Hepatic stellate cell (primary cell): ENCODE results near the gene NEURL1.
"Not testable (repeated sequence)": the region's sequence is repeated elsewhere in the genome, so short reads cannot be mapped to it uniquely, and the experiment has no call there.

Experiments used
- DNase-seq: peaks from one replicate; pipeline ENCODE4 v3.0.0; 2011; ENCODE audit warnings: low spot score

Gene NEURL1

DNA sequence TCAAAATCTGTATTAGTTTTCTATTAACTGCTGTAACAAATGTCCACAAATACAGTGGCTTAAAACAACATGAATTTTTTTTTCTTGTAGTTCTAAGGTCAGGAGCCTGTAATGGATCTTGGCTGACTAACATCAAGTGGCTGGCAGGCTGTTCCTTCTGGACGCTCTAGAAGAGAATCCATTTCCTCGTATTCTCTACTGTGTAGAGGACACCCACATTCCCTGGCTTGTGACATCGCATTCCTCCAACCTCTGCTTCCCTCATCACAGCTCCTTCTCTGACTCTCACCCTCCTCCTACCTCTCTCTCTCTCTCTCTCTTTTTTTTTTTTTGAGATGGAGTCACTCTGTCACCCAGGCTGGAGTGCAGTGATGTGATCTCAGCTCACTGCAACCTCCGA lies 30.0 kb upstream of the NEURL1 start:
- DNase-seq = peak; percentile 64

DNA sequence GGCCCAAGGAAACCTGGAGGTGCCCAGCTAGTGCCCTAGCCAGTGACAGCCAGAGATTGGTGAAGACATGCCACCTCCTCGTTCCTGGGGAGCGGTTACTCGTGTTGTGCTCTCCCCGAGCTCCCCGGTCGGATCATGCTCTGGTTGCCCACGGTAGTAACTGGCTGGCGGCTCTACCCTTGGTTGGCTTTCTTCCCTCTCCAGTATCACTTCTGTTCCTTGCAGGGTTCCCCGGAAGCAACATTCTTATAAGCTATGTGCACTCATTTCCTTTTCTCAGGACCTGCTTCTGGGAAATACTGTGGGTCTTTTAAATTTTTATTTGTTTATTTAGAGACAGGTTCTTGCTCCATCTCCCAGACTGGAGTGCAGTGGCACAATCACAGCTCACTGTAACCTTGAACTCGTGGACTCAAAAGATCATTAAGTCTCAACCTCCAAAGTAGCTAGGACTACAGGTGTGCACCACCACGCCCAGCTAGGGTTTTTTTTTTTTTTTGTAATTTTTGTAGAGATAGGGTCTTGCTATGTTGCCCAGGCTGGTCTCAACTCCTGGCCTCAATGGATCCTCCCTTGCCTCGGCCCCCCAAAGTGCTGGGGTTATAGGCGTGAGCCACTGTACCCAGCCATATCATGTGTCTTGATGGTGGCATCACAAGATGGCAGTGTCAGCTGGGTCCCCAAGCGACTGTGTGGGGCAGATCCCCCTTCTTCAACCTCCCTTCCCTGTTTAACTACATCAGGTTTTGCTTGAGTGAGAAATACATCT lies 27.9 kb upstream of the NEURL1 start:
- no peak for DNase-seq

DNA sequence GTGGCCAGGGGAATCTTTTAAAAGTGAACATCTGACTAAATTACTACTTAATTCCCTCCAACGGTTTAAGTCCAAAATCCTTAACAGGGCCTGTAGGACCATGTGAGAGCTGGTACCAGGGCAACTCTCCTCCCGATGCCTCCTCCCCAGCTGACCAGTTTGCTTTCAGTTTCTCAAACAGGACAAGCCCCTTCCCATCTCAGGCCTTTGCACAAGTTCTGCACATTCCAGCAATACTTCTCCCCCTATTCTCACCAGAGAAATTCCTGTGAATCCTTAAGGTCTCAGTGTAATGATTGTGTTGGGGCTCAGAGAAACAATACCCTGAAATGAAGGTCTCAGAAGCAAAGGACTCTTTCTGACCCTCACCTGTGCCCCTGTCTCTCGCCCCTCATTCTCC lies 26.8 kb upstream of the NEURL1 start:
- no peak for DNase-seq

DNA sequence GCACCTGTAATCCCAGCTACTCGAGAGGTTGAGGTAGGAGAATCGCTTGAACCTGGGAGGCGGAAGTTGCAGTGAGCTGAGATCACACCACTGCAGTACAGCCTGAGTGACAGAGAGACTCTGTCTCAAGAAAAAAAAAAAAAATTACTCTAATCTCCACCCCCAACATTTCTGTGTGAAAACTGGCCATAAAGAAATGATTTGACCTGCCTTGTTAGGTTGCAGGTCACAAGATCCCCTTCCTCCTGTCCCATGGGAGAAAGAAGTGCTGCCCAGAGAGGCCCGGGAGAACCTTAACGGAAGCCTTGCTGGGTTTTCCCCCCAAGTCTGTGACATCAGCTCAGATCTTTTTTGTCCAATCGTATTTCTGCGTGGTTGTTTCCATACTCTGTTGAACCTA lies 26.1 kb upstream of the NEURL1 start:
- no peak for DNase-seq

DNA sequence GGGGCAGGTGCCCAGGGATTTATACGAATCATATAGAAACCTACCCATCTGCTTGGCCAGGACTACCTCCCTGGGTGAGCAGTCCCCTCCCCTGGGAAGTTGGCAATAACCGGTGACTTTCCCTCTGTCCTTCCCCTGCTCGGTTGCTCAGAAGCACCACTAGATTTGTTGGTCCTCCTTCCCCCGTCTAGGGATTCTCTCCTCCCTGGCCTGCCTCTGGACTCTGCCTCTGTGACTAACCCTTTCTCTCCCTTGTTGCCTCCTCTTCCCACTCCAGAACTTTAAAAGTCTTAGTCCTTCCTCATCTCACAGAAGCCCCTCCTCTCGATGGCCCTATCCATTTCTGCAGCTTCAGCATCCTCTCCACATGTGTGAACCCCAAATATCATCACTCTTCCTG lies 24.3 kb upstream of the NEURL1 start:
- no peak for DNase-seq

DNA sequence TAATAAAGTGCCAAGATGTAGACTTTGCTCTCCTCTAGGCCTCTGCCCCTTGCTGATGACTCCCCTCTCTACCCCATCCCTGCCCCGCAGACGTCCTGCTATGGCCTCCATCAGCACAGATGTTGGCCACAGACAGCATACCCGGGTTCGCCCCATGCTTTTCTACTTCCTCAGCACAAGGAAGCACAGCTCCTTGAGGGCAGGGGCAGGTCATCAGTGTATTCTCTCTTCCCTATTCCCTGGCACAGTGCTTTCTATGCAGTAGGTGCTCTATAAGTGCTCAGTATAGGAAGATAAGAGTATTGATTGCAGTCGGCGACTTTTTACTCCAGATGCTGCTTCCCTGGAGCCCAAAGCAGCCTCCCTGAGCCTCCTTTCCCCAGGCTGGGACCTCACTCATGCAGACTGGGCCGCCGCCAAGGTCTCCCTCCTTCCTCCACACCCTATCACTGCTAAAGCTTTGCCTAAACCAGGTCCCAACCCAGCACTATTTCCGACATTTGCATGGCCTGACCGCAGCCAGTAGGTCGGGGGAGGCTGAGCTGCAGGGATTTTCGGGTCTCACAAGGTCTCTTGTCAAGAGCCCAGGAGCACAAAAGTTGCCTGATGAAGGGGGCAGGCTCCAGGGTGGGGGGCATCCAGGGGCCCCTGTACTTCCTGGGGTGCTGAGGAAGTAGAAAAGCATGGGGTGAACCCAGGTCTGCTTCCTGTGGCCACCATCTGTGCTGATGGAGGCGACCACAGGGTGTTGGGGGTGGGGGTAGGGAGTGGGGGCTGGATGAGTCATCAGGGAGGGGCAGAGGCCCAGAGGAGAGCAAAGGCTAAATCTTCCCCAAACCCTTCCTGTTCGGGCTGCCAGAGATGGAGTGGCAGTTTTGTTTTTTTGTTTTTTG lies 22.5 kb upstream of the NEURL1 start:
- DNase-seq = peak; percentile 50

DNA sequence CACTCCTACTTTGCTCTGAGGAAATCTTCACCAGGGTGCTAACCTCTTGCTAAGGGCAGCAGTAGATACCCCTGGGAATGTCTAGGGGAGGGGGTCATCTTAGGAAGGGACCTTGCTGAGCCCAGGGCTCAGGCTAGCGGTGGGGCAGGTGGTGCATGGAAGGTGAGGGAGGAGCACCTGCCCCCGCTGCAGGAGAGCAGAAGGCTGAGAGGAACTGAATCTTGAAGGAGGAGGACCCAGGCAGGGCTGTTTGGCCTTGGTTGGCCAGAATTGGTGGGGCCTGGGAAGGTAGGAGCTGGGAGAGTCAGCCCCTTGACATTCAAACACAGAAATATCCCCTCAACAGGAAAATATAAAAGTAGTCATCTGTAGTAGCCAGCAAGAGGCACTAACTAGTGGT lies 21.5 kb upstream of the NEURL1 start:
- no peak for DNase-seq

DNA sequence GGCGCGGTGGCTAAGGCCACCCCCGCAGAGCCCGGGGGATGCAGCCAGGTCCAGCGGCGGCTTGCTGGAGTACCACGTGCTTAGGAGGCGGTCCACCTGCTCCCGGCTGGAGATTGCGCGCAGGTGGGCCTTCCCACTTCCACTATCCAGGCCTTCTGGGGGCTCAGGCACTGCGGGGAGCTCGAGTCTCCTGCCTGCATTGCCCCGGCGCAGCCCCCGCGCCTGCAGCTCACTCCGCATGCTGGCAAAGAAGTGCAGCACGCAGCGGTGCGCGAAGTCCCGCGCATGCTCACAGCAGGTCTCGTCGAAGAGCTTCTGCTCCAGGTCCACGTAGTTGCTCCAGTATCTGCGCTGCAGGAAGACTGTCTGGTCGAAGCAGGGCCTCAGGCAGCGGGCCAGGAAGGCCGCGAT lies 20.2 kb upstream of the NEURL1 start:
- no peak for DNase-seq

DNA sequence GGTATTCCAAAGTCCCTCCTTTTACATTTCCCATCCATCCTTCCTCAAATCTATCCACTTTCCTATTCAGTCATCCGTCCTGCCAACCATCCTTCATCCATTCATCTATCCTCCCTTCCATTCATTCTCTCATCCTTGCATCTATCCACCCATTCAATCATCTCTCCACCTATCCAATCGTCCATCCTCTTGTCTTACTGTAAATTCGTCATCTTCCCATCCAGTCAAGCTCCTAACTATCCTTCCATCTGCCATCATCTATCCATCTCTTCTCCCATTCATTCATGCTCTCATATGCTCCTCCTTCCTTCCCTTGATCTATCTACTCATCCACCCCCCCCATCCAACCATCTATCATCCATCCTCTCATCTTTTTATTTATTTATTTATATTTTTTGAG lies 19.4 kb upstream of the NEURL1 start:
- no peak for DNase-seq

DNA sequence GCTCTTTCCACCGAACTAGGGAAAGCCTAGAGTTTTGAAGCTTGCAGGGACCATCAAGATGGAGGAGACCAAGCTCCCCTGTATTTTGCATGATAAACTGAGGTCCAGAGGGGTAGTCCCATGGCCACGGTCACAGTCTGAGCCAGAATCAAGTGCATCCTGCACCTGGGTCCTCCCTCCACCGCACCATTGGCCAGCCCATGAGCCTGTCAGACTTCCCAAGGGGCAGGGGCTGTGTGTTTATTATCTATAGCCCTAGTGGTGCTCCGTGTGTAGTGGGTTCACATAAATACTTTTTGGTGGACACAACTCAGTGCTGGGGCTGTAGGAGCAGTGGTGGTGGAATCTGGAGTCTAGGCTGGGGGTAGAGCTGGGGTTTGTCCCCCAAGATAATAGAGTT lies 18.1 kb upstream of the NEURL1 start:
- DNase-seq = no peak

DNA sequence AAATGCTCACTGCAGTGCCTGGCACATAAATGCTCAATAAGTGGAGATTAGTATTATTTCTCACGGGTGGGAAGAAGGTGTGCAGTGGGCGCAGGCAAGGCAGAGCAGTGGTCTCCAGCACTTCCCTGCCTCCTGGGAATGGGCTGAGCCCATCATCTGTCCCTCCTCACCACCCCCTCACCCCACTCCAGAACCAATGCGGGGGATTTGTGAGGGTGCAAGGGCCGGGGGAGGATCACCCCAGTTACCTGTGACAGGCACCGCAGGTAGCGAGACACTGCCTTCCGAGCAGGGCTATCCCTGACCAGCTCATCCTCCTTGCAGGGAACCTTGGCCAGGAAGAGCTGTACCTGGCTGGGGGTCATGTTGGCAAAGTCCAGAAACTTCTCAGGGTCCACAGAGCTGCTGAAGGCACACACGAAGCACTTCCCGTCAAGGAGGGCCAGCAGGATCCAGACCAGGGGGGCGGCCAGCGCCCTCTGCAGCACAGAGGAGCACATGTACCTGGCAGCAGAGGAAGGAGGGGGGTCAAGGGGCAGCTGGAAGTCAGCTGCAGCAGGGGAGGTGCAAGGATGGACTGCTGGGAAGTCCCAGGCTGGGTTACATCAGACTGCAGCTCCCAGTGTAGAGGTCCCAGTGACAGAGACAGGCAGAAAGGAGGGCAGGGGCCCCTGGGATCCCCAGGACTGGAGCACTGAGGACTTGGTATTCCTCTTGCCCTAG lies 17.3 kb upstream of the NEURL1 start:
- no peak for DNase-seq

DNA sequence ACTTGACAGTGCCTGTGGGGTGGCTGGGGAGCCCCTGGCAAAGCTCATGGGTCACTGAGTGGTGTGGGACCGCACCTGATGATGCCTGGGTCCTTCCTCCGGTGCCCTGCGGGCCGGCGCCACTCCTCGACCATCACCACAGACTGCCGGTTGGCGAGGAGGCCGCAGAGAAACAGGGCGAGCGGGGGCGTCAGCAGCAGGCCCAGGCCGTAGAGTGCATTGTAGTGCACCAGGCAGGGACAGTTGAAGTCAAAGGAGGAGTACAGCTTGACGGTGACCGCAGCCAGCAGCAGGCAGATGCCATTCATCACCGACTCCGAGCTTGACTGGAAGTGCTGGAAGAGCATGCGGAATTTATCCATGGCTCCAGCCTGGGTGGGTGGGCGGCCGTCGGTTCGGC lies 14.8 kb upstream of the NEURL1 start:
- no peak for DNase-seq

DNA sequence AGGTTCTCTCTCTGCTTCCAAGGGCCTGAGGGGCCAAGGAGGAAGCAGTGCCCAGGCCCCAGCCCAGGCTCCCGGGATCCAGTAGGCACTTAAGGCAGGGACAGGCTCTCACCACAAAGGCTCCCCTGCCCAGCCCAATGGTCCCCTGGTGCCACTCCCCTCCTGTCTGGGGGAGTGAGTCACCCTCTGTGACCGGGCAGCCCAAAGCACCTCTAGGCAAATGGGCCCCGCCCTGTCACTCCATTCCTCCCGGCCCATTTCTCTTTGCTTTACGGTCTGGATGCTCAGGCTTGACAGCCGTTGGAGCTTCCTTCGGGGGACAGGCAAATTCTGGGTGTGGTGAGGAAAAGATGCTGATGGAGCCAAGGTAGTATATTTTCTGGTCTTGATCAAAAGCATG lies 14.4 kb upstream of the NEURL1 start, which contains the start of gene CALHM3:
Gene CALHM3 (minus strand): TSS at position 106 of the 400 bp plus-strand sequence. CDS start 208 bp downstream, outside the sequence.
- DNase-seq = no peak

DNA sequence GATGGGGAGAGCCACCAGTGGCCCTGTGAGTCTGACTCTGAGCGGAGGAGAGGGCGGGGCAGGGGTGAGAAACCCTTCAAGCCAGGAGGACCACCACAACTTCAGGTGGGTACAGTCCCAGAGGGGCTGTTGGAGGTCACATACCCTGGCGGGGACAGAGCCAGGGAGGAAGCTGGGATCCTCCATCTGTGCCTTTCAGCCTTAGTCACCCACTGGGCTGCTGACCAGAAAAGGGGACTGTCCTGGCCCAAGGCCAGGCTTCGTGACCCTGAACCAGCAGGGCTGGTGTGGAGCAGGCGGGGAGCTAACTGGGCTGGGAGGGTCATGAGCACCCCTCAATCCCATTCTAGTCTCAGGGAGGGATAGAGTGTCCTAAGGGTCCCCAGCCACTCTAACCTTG lies 13.0 kb upstream of the NEURL1 start:
- DNase-seq = peak; percentile 64

DNA sequence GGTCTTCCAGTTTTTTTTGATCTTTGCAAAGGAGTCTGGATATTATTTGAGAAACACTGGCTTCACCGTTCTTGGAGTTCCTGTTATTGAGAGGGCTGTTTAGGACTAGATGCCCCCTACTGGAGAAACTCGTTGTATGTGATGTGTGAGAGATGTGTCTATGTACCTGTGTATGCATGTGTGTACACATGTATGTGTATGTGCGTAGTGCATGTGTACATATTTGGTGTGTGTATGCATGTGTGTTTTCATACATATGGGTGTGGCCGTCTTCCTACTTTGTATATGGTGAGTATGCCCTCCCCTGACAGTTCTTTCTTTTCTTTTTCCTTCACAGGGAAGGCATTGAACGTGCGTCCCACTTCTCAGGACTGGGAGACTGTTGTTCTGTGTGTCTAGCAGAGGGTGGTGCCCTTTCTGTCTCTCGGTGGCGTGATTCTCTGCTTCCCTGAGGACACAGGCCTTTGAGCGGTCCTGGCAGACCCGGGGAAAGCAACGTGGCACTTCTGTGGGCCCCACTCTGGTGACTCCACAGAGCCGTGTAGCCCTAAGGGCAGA lies 11.5 kb upstream of the NEURL1 start:
- peak; percentile 86 for DNase-seq

DNA sequence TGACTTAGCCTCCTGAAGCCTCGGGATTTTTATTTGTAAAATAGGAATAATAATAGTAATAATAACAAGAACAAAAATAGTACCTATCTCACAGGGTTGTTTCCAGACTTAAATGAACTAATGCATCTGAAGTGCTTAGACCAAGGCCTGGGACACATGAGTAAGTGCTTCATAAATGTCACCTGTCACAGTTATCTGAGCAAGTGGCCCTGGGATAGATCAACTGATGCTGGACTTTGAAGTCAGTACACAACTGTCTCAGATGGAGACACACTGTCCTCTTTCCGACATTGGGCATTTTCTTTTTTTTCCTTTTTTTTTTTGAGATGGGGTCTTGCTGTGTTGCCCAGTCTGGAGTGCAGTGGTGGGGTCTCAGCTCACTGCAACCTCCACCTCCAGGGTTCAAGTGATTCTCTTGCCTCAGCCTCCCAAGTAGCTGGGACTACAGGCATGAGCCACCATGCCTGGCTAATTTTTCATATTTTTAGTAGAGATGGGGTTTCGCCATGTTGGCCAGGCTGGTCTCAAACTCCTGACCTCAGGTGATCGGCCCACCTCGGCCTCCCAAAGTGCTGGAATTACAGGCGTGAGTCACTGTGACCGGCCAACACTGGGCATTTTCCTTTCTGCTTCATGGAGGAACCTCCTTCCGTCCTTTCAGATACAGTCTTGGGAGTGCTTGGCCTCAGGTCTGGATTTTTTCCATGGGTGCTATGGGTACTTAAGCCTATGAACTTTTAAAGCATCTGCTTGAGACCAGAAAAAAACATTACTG lies 6.7 kb upstream of the NEURL1 start:
- DNase-seq = not testable (repeated sequence)

DNA sequence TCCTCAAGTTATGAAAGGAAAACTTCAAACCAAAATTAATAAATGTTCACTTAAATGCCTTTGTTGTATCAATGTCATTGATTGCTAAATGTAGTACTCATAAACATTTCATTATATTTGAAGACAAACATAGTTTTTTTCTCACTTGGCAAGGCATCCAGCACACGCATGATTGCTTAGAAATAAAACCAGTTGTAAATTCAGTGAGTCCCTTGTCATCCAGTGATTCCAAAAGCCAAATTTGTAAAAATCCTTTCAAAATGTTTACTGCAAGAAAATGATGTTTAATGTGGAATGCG lies 6.1 kb upstream of the NEURL1 start:
- DNase-seq = no peak

DNA sequence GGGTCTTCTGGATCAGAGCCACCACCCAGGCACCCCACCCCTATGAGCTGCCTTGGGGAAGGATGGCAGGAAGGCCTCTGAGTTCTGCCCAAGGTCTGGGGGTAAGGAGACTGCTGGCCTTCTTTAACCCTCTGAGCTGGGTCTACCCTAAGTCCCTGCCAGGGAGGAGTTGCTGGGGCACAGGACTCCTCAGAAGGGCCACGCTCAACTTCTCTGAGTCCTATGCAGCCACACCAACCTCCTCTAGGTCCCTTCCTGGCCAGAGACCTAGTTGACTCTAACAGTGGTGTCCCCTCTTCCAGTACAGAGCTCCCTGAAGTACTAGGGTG lies 2.6 kb upstream of the NEURL1 start:
- no peak for DNase-seq

DNA sequence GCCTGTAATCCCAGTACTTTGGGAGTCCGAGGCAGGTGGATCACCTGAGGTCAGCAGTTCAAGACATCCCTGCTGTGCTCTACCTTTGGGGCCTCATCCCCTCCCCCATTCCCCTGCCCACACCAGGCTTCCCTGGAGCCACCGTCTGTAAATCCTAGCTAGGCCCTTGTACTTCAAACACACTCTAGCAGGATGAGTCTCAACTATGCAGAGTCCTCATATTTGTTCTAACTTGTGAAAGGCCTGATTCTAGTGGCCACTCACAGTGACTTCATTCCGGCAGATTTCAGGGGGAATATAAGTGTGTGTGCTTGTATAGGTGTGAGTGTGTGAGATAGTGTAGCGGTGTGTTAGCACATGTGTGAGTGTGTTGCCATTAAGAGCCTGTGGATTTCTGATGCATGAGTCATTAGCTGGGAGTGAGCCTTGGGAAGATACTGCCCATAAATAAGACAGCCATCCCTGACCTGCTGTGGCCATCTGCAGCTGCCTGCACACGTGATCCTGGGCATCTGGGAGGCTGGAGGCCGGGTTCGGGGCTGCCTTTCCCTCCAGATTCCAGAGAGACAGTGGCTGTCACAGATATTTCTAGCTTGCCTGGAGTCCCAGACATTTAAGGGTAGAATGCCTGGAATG lies 1.7 kb upstream of the NEURL1 start:
- peak; percentile 94 for DNase-seq

DNA sequence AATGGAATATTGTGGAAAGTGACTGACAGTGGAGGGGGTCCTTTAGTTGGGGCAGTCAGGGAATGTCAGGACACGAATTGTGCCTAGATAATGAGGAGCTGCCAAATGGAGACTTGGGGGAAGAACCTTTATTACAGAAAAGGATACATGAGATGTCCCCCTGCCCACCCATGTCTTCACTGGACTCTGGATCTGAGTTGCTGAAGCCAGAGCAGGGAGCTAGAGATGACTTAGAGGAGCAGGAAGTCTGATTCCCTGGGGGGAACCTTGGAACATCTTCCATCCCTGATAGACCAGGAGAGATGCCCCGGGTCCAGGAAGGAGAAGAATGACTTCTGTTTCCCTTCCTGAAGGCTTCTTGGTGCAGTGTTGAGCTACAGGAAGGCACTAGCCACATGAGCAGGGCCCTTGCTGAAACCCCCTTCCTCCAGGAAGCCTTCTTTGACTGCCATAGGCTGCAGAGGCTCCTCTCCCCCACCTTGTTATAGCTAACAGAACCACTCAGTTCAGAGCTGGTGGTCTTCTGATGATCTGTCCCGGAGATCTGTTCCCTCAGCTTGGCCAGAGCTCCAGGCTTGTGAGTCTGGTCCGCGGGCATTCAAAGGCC lies 747 bp upstream of the NEURL1 start:
- DNase-seq = no peak
